Osteoblast (primary cell): ENCODE data around the gene SLC25A21. TPM values are rescaled to one million over a fixed set of nuclear protein-coding genes. Genes with fewer than 3 reads are reported as not detected.
A peak's percentile ranks its signal among the peaks of the same experiment; 100 is the strongest.

ENCODE experiments used
- DNase-seq: peaks from one replicate; pipeline ENCODE4 v3.0.0; 2011; ENCODE audit warnings: low spot score, mixed read lengths; ENCODE audit not compliant: insufficient read length; ENCODE audit errors: missing footprints
- H2AFZ ChIP-seq: 2 replicates; pipeline ENCODE4 v1.6.0; 2011; ENCODE audit warnings: mild to moderate bottlenecking, low read length
- H3K27ac ChIP-seq: 2 replicates; pipeline ENCODE4 v1.5.1; 2011; ENCODE audit warnings: mild to moderate bottlenecking, low read depth, low read length, moderate library complexity
- H3K27me3 ChIP-seq: 2 replicates; pipeline ENCODE4 v1.6.0; 2012; ENCODE audit warnings: mild to moderate bottlenecking, control low read depth, inconsistent platforms, low read length, moderate library complexity; ENCODE audit not compliant: insufficient read depth
- H3K36me3 ChIP-seq: 2 replicates; pipeline ENCODE4 v1.5.1; 2011; ENCODE audit warnings: mild to moderate bottlenecking, low read length, control low read depth, moderate library complexity; ENCODE audit not compliant: insufficient read depth
- H3K4me1 ChIP-seq: 2 replicates; pipeline ENCODE4 v1.5.1; 2011; ENCODE audit warnings: mild to moderate bottlenecking, low read length, control low read depth, moderate library complexity; ENCODE audit not compliant: insufficient read depth
- H3K4me2 ChIP-seq: 2 replicates; pipeline ENCODE4 v1.6.0; 2011; ENCODE audit warnings: mild to moderate bottlenecking, low read length; ENCODE audit not compliant: insufficient read depth
- H3K4me3 ChIP-seq: fragments of 200-600 bp; sonication (generic); 3 replicates; pipeline ENCODE4 v1.5.1; 2012; ENCODE audit warnings: mild to moderate bottlenecking, low read length, inconsistent platforms; ENCODE audit not compliant: insufficient read depth
- H3K79me2 ChIP-seq: 2 replicates; pipeline ENCODE4 v1.6.0; 2012; ENCODE audit warnings: mild to moderate bottlenecking, low read length, control low read depth, inconsistent platforms; ENCODE audit not compliant: insufficient read depth
- H3K9me3 ChIP-seq: 2 replicates; pipeline ENCODE4 v1.5.1; 2011; ENCODE audit warnings: low read depth, low read length, control low read depth
- H4K20me1 ChIP-seq: 2 replicates; pipeline ENCODE4 v1.6.0; 2012; ENCODE audit warnings: mild to moderate bottlenecking, low read length, control low read depth; ENCODE audit not compliant: insufficient read depth
- total RNA-seq: library from RNA; depleted of rRNA; stranded (reverse); fragments of >200 nt; gene quantifications from 2 replicates; pipeline ENCODE4 v1.2.3, GENCODE V29; 2012
- TF ChIP-seq, protein P1 (sequence below): IDR thresholded peaks from 2 replicates; pipeline ENCODE4 v1.5.1; 2011; ENCODE audit warnings: mild to moderate bottlenecking, low read depth, low read length, moderate library complexity; ENCODE audit errors: extremely low read depth

The SLC25A21 gene
- total RNA-seq, 1 donor = 0.72 TPM

DNA sequence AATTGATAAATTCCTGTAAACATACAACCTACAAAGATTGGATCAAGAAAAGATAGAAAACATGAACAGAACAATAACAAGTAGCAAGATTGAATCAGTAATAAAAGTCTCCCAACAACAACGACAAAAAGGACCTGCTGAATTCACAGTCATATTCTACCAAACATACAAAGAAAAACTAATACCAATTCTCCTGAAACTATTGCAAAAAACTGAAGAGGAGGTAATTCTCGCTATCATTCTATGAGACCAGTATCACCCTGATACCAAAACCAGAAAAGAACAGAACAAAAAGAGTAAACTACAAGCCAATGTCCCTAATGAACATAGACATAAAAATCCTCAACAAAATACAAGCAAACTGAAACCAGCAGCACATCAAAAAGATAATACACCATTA lies 14.4 kb downstream of the SLC25A21 start:
- Histone ChIP-seq H4K20me1 (no peaks in the 10 kb centered on the region), H3K79me2 (no peaks in the 10 kb centered on the region), H3K27ac (no peak overlapping the region), H3K4me1 (no peaks in the 10 kb centered on the region), H3K9me3 (no peaks in the 10 kb centered on the region), H2AFZ (no peak overlapping the region), H3K36me3 (no peaks in the 10 kb centered on the region), H3K27me3 (no peaks in the 10 kb centered on the region), H3K4me3 (no peak overlapping the region), H3K4me2 (no peak overlapping the region)
- TF ChIP-seq, protein P1, sequence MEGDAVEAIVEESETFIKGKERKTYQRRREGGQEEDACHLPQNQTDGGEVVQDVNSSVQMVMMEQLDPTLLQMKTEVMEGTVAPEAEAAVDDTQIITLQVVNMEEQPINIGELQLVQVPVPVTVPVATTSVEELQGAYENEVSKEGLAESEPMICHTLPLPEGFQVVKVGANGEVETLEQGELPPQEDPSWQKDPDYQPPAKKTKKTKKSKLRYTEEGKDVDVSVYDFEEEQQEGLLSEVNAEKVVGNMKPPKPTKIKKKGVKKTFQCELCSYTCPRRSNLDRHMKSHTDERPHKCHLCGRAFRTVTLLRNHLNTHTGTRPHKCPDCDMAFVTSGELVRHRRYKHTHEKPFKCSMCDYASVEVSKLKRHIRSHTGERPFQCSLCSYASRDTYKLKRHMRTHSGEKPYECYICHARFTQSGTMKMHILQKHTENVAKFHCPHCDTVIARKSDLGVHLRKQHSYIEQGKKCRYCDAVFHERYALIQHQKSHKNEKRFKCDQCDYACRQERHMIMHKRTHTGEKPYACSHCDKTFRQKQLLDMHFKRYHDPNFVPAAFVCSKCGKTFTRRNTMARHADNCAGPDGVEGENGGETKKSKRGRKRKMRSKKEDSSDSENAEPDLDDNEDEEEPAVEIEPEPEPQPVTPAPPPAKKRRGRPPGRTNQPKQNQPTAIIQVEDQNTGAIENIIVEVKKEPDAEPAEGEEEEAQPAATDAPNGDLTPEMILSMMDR = no peak
- no peak for DNase-seq

DNA sequence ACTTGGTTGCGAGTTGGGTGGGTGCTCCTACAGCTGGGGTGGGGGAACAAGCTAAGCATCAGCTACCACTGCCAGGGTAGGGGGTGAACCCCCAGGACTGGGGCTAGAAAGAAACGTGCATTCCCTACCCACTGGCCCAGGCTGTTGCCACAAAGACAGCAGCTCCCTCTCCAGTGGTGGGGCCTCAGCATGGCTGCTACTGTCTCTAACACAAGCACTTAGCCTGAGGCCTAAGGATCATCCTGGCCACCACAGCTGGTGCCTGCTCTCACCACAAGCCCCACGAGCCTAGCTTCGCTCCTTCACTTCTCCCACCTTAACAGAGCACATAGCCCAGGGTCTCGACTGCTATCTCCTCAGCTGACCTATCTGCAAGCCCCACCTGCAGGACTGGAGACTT lies 18.9 kb downstream of the SLC25A21 start:
- H3K4me1 ChIP-seq = no peaks in the 10 kb centered on the region
- H3K4me3 ChIP-seq = no peak overlapping the region
- H2AFZ ChIP-seq = no peak overlapping the region
- no peaks in the 10 kb centered on the region for H3K9me3 ChIP-seq
- no peaks in the 10 kb centered on the region for H3K27me3 ChIP-seq
- no peak for DNase-seq
- no peaks in the 10 kb centered on the region for H4K20me1 ChIP-seq
- no peaks in the 10 kb centered on the region for H3K79me2 ChIP-seq
- no peak overlapping the region for H3K4me2 ChIP-seq
- H3K27ac ChIP-seq = no peak overlapping the region
- no peaks in the 10 kb centered on the region for H3K36me3 ChIP-seq
- TF ChIP-seq, protein P1 = no peak

DNA sequence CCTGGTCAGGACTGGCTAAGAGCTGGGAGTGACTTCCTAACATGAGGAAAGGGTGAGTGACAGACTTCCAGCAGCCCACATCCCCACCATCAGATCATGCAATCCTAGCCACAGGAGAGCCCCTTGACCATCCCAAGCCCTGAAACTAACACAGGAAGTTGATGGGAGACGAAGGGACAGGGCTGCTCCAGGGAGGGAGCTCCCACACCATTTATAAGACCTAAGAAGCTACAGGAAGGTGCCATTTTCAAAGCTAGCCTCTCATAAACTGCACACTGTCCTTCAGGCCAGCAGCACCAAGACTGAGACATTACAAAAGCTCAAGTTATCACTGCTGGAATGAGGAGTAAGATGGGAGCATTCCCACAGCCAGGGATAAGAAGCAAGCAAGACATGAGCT lies 19.4 kb downstream of the SLC25A21 start:
- TF ChIP-seq, protein P1 = no peak
- Histone ChIP-seq H3K79me2 (no peaks in the 10 kb centered on the region), H3K27me3 (no peaks in the 10 kb centered on the region), H4K20me1 (no peaks in the 10 kb centered on the region), H3K9me3 (no peaks in the 10 kb centered on the region), H2AFZ (no peak overlapping the region), H3K27ac (no peak overlapping the region), H3K4me2 (no peak overlapping the region), H3K4me1 (no peaks in the 10 kb centered on the region), H3K36me3 (no peaks in the 10 kb centered on the region), H3K4me3 (no peak overlapping the region)
- no peak for DNase-seq

DNA sequence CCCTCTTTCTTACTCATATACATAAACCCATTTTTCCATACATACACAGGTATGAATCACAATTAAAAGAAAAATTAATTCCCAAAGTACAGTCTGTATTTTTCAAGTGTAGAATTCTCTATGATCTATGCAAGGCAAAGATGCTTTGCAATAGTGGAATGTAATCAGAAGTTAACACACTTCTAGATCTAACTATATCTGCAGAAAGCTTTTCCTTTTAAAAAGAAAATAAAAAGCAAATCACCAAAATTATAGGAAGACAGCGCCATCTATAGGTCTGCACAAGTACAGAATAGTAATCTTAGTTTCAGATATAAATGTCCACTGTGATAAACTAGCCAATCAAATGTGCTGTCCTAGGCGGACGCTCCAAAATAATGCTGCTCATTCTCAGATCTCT lies 22.0 kb downstream of the SLC25A21 start:
- Histone ChIP-seq H3K27me3 (no peaks in the 10 kb centered on the region), H2AFZ (no peak overlapping the region), H3K9me3 (no peaks in the 10 kb centered on the region), H3K79me2 (no peaks in the 10 kb centered on the region), H3K4me3 (no peak overlapping the region), H3K4me2 (no peak overlapping the region), H3K27ac (no peak overlapping the region), H3K36me3 (no peaks in the 10 kb centered on the region), H3K4me1 (no peaks in the 10 kb centered on the region), H4K20me1 (no peaks in the 10 kb centered on the region)
- TF ChIP-seq, protein P1 = peak; percentile 77
- DNase-seq = no peak
